Mesodermal cell (in vitro differentiated cells): ENCODE results near the gene YKT6.
A peak's percentile ranks its signal among the peaks of the same experiment; 100 is the strongest.

Source experiments
- H3K27ac ChIP-seq: 2 replicates; pipeline ENCODE4 v1.7.0; 2013; ENCODE audit warnings: mild to moderate bottlenecking, low read depth, low read length, moderate library complexity; ENCODE audit not compliant: severe bottlenecking
- H3K36me3 ChIP-seq: 2 replicates; pipeline ENCODE4 v1.7.1; 2013; ENCODE audit warnings: mild to moderate bottlenecking, low read length, moderate library complexity; ENCODE audit not compliant: control insufficient read depth, insufficient read depth
- H3K4me1 ChIP-seq: one replicate; pipeline ENCODE4 v1.7.1; 2013; ENCODE audit warnings: mild to moderate bottlenecking, low read length; ENCODE audit not compliant: insufficient read depth, control insufficient read depth, poor library complexity, severe bottlenecking
- H3K4me3 ChIP-seq: 2 replicates; pipeline ENCODE4 v1.7.0; 2013; ENCODE audit warnings: low read length, control low read depth, mild to moderate bottlenecking; ENCODE audit not compliant: insufficient read depth, poor library complexity, severe bottlenecking; ENCODE audit errors: extremely low read depth
- H3K9me3 ChIP-seq: 2 replicates; pipeline ENCODE4 v1.7.1; 2013; ENCODE audit warnings: mild to moderate bottlenecking, low read length, moderate library complexity; ENCODE audit not compliant: control insufficient read depth
- WGBS, 2 experiments: methylation state at CpG; one replicate each; pipeline ENCODE4 v1.1.5; 2013; ENCODE audit warnings: missing lambda C conversion rate in 2 of 2; ENCODE audit not compliant: insufficient coverage in 2 of 2; 5-methylcytosine and 5-hydroxymethylcytosine counted together

Gene YKT6

DNA sequence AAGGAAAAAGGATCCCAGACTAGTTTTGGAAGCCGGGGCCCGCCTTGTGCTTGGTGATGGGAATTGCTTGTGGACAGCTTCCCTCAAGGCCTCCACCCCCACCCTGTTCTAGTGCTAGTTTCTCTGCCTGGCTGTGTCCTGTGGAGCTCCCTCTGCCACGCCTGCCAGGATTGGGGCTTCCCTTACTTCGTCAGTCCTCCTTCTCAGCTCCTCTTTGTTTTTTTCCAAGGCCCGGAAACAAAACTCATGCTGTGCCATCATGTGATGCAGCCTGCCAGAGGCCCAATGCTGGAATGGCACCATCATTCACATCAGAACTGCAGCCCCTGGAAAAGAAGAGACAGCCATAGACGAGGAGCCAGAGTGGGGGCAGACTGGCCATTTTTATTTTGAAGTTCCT lies 11.2 kb downstream of the YKT6 start:
- 75 to 83% methylated on average over 4 to 6 of the region's 6 CpGs for WGBS, 2 experiments
- Histone ChIP-seq H3K4me3 (no peak overlapping the region), H3K36me3 (peaks cover 70% of the 10 kb centered on the region), H3K4me1 (no peaks in the 10 kb centered on the region), H3K27ac (no peak overlapping the region), H3K9me3 (no peaks in the 10 kb centered on the region)

DNA sequence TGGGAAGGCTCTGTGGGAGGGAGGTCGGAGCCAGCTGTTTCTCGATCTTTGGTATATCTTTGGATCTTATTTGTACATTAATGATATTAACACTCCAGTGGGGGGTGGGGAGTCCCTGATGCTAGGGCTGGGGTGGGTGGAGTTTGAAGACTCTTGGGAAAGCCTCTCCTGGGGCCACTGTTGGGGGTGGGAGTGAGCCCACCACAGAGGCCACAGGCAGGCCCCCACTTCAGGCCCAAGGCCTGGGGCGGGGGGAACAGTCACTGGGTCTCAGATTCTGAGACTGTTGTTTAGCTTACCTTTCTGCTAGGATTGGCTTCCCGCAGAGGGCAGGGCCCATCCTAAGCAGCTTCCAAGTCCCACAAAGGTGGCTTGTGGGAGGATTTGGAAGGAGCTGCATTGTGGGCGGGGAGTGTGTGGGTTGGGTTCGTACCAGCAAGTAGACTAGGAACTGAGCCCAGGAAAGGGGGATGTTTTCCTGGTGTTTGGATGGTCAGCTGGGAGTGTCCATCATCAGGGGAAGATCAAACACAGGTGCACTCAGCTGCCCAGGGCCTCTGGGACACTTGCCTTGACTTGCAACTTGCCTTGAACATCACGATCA lies 11.9 kb downstream of the YKT6 start:
- no peaks in the 10 kb centered on the region for H3K9me3 ChIP-seq
- WGBS, 2 experiments: 96 to 97% methylated on average over 4 of the region's 7 CpGs
- H3K4me1 ChIP-seq: no peaks in the 10 kb centered on the region
- no peak overlapping the region for H3K27ac ChIP-seq
- H3K4me3 ChIP-seq: no peak overlapping the region
- H3K36me3 ChIP-seq: peaks cover 63% of the 10 kb centered on the region

DNA sequence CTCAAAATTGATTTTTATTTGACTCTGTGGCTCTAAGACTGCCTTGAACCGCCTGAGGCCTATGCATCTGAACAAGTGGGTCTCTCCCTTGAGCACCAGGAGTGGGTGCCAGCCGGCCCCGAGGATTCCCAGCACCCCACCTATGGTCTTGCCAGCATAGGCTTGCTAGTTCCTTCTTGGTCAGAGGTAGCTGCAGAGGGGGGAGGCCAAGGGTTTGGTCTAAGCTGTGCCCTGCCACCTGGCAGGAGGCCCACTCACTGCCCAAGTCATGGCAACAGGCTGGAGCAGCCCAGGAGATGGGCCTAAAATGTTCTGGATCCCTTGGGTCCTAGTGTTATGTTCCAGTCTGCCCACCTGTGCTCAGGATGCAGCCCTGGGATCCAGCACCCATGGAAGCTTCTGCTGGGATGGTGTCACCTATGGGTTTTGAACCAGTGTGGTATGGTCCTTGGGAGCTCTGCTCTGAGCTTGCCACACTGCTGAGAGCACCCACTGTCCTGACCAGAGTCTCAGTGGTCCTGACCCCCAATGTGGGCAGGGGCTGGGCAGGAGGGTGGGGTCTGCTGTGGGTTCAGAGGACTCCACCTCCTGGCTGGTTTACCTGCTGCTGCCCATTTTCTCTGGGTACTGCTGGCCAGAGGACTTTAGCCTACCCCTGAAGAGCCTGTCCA lies 12.6 kb downstream of the YKT6 start:
- H3K9me3 ChIP-seq: no peaks in the 10 kb centered on the region
- WGBS, 2 experiments: 83 to 95% methylated on average over 3 of the region's 3 CpGs
- peaks cover 57% of the 10 kb centered on the region for H3K36me3 ChIP-seq
- H3K4me1 ChIP-seq: no peaks in the 10 kb centered on the region
- no peak overlapping the region for H3K4me3 ChIP-seq
- no peak overlapping the region for H3K27ac ChIP-seq

DNA sequence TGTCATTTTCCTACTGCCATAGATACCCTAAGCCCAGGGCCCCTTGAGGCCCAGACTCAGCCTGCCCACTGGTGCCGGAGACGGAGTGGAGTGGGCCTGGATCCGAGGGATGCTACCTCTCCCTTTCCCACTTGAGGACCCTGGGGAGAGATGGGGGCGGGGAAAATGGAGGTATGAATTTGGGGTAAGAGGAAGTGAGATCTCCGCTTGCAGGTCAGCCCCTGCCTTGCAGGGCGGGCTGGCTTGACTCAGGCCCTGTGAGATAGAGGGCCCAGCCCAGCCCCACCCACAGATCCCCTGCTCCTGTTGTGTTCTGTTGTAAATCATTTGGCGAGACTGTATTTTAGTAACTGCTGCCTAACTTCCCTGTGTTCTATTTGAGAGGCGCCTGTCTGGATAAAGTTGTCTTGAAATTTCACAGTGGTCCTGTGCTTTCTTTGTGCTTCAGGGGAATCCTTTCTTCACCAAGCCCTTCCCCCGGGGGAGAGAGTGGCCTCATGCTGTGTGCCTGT lies 13.2 kb downstream of the YKT6 start:
- Histone ChIP-seq H3K36me3 (peaks cover 51% of the 10 kb centered on the region), H3K27ac (peak overlapping the region; percentile 2), H3K4me1 (peaks cover 3% of the 10 kb centered on the region), H3K9me3 (no peaks in the 10 kb centered on the region), H3K4me3 (no peak overlapping the region)
- WGBS, 2 experiments: 17 to 81% methylated on average over 1 to 6 of the region's 9 CpGs

DNA sequence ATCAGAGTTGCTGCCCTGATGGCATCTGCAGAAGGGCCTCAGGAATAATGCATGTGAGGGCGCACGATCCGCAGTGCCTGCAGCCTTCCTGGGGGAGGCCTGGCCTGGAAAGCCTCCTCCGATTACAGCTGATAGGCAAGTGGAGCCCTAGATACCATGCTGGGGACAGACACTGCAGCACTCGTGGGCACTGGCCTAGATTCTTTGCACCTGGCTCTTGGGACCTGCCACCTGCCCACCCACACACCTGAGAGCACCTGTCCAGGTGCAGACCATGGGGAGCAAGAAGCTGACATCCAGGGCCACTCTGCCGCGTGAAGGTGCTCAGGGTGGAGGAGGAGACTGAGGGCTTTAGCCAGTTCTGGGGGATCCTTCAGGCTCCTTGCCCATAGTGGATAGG lies 14.8 kb downstream of the YKT6 start:
- Histone ChIP-seq H3K4me3 (no peak overlapping the region), H3K27ac (no peak overlapping the region)
- WGBS, 2 experiments: 95 to 100% methylated on average over 4 to 6 of the region's 7 CpGs

DNA sequence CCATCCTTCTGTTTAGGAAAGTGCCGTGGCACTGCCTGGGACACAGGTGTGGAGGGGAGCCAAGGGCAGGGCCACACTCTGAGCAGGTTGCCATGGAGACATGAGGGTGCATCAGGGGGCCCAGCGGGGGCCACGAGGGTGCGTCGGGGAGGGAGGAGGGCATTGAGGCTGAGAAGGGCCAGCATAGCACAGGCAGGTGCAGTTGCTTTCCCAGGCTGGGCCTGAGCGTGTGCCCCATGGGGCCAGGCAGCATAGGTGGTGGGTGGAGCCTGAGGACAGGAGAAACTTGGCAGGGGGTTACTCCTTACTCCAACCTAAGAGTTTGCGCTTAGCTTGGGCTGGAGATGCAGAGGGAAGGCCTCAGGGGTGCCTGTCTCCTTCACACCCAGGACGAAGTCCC lies 15.2 kb downstream of the YKT6 start:
- Histone ChIP-seq H3K36me3 (peaks cover 30% of the 10 kb centered on the region), H3K4me3 (no peak overlapping the region), H3K9me3 (no peaks in the 10 kb centered on the region), H3K27ac (no peak overlapping the region), H3K4me1 (peaks cover 3% of the 10 kb centered on the region)
- WGBS, 2 experiments: 89 to 93% methylated on average over 6 to 7 of the region's 8 CpGs

More for the DNA sequence above, 14.8 kb downstream of the YKT6 start:
- Histone ChIP-seq H3K9me3 (no peaks in the 10 kb centered on the region), H3K36me3 (peaks cover 35% of the 10 kb centered on the region), H3K4me1 (peaks cover 3% of the 10 kb centered on the region)

DNA sequence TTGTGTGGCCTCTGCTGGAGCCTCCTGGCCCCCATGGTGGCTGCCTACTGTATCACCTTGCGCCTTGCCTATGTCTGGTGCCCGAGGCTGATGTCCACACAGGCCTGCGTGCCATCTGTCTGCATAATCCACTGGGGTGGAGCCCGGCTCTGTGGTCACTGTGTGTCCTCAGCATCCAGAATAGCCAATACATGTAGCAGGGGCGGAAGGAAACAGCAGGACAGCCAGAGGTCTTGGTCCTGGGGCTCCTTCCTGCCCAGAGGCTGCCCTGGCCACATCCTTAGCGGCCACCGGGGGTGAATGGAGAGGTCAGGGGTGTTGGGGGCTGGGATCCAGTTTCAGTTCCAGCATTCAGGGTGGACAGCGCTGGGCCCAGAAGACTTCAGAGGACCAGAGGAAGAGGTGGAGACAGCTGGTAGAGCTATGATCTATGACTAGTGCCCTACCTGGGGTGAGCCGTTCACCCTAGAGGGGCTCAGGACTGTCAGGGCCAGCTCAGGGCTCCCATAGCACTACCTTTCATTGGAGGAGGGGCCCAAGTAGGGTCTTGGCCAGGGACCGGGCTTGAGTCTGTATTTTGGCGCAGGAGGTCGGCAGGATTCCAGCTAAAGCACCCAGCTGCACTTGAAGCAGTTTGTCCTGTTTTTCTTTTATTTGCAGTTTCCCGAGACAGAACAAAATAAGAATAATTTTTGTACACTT lies 15.9 kb downstream of the YKT6 start:
- Histone ChIP-seq H3K36me3 (peaks cover 24% of the 10 kb centered on the region), H3K27ac (no peak overlapping the region), H3K4me3 (no peak overlapping the region), H3K9me3 (no peaks in the 10 kb centered on the region), H3K4me1 (peaks cover 3% of the 10 kb centered on the region)
- WGBS, 2 experiments: 96 to 98% methylated on average over 11 of the region's 13 CpGs

DNA sequence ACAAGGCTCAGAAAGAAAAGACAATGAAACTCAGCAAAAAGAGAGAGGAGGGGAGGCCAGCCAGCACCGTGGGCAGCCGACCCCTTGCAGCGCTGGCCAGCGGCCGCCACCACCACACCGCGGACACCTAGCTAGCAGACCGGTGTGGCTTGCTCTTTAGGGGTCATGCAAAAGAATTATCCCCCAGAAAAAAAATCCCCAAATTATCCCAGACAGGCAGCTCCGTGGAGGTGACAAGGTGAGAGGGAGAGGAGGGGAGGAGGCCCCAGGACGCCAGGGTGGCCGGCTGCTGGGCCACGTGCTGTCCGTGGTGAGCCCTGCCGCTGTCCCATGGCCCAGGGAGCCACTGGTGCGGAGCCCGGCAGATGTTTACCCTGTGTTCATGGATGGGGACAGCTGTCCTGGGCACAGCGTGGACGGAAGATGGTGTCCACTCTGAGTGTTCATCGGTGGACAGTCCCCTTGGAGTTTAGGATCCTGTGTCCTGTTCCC lies 16.5 kb downstream of the YKT6 start:
- 81 to 95% methylated on average over 11 to 12 of the region's 19 CpGs for WGBS, 2 experiments
- Histone ChIP-seq H3K27ac (no peak overlapping the region), H3K9me3 (no peaks in the 10 kb centered on the region), H3K36me3 (peaks cover 20% of the 10 kb centered on the region), H3K4me1 (peaks cover 3% of the 10 kb centered on the region), H3K4me3 (no peak overlapping the region)

DNA sequence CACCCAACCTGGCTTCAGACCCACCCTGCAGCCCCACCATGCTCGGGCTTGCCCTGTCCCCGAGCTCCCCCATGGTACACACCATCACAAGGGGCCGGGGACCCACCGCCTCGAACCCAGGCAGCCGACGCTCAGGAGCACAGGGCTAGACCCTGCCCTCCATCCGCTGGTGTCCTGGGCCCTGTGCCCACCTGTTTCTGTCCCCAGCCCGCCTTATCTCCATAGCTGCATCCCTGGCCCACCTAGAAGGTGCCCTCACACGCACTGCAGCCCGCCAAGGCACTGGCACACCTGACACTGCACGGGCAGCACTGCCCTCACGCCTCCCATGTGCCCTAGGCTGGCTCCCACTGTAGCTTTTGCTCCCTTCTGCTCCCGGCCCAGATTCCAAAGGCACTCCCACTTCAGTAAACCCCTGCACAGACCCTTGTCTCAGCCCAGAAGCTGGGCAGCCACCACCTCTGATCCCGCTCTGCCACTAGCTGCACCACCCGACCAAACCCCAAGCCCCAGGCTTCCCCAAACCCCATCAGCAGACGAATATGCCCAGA lies 17.1 kb downstream of the YKT6 start:
- Histone ChIP-seq H3K36me3 (peaks cover 14% of the 10 kb centered on the region), H3K9me3 (no peaks in the 10 kb centered on the region), H3K27ac (no peak overlapping the region), H3K4me1 (peaks cover 3% of the 10 kb centered on the region), H3K4me3 (no peak overlapping the region)
- 73 to 93% methylated on average over 12 to 14 of the region's 17 CpGs for WGBS, 2 experiments

DNA sequence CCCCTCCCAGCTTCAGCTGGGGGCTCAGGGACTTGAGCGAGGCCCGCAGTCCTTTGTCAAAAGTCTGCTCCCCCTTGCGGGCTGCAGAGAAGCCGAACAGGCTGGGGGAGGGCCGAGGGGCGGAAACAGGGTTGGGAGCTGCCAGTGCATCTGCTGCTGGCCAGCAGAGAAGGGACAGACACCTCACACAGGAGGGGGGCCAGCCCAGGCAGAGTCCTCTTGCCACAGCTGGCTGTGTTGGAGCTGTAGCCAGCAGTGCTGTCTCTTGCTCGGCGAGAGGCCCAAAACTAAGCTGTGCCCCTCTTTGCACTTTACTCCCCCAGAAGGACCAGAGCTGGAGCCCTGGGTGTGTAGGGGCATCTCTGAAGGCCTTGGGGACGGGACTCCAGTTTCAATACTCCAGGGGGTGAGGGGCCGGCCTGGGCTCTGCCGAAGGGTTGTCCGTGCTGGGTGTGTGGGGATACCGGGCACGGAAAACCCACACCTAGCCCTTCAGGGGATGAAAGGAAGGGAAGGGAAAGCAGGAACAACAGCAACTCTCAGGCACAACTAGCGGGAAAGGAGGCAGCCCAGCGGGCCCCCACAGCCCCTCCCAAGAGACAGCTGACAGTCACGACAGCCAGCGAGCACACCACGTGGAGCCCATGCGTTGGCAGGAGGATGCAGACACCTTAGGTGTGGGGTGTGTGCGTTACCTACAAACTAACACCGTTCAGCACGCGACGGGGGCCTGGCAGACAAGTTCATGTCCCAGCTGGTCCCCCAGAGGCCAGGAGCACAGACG lies 17.8 kb downstream of the YKT6 start:
- H3K4me1 ChIP-seq: peaks cover 3% of the 10 kb centered on the region
- peaks cover 7% of the 10 kb centered on the region for H3K36me3 ChIP-seq
- no peaks in the 10 kb centered on the region for H3K9me3 ChIP-seq
- no peak overlapping the region for H3K4me3 ChIP-seq
- WGBS, 2 experiments: 68 to 77% methylated on average over 16 to 18 of the region's 26 CpGs
- H3K27ac ChIP-seq: no peak overlapping the region
